D721Med (cell line): ENCODE data around the gene TPRN.

Experiments used
- DNase-seq: peaks from one replicate; pipeline ENCODE4 v3.0.0; 2011; ENCODE audit warnings: low spot score; ENCODE audit not compliant: insufficient read length
- FAIRE-seq: peaks from 2 replicates; lab custom pipeline; 2011; peaks lifted over from hg19 to GRCh38; lab: Jason Lieb, UNC
- TF ChIP-seq, protein P1 (sequence below): IDR thresholded peaks from 2 replicates; pipeline ENCODE4 v1.5.1; 2012; ENCODE audit warnings: mild to moderate bottlenecking, control low read depth; ENCODE audit not compliant: insufficient read depth; ENCODE audit errors: missing control alignments

TPRN gene

GRCh38 chr9:137147091-137147792 is 53.3 kb downstream of the TPRN start:
- DNase-seq (no peak), FAIRE-seq (no peak)
- TF ChIP-seq, protein P1, sequence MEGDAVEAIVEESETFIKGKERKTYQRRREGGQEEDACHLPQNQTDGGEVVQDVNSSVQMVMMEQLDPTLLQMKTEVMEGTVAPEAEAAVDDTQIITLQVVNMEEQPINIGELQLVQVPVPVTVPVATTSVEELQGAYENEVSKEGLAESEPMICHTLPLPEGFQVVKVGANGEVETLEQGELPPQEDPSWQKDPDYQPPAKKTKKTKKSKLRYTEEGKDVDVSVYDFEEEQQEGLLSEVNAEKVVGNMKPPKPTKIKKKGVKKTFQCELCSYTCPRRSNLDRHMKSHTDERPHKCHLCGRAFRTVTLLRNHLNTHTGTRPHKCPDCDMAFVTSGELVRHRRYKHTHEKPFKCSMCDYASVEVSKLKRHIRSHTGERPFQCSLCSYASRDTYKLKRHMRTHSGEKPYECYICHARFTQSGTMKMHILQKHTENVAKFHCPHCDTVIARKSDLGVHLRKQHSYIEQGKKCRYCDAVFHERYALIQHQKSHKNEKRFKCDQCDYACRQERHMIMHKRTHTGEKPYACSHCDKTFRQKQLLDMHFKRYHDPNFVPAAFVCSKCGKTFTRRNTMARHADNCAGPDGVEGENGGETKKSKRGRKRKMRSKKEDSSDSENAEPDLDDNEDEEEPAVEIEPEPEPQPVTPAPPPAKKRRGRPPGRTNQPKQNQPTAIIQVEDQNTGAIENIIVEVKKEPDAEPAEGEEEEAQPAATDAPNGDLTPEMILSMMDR, result no peak

- no peak for DNase-seq
- FAIRE-seq, result no peak
- TF ChIP-seq, protein P1, result no peak
Observed at GRCh38 chr9:137146527-137146918, 54.0 kb downstream of the TPRN start.

DNA sequence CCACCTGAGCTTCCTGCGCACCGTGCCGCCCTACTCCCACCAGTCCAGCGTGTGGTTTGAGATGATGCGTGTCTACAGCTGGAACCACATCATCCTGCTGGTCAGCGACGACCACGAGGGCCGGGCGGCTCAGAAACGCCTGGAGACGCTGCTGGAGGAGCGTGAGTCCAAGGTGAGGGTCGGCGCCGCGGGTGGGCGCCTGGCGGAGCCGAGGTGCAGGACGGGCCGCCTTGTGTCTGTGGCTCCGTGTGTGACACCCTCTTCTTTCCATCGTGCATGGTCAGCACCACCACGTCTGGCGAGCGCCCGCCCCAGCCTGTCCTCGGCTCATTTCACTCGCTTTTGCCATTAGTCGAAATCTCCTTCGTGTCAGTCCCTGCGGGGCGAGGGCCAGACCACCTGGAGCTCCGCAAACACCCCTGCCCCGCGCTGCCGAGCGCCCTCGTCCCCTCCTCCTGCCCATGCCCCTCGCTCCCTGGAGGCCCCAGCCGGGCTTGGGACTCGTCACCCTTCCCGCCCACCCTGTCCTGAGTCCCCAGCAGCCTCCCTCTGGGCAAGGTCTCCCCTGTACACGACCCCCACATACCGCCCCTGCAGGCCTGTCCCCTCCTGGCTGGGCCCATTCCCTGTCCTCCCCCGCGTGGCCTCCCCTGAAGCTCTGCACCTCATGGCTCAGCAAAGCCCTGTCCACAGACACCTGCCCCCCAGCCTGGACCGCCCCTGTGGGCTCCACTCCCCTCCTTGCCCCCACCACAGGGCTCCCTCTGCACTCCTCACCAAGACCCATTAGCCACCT is 54.6 kb downstream of the TPRN start:
- TF ChIP-seq, protein P1, result no peak
- DNase-seq, result no peak
- FAIRE-seq, result no peak

- TF ChIP-seq, protein P1, result no peak
- DNase-seq, result no peak
- no peak for FAIRE-seq
Observed at GRCh38 chr9:137143459-137143858, 57.1 kb downstream of the TPRN start.

- DNase-seq (no peak), FAIRE-seq (no peak)
- TF ChIP-seq, protein P1, result no peak
Observed at GRCh38 chr9:137141976-137142936, 58.3 kb downstream of the TPRN start.
